Activated CD4-positive, alpha-beta T cell treated with anti-CD3 and anti-CD28 coated beads, Interleukin-10, Interleukin-2, amounts not matched to agents 100 ng/mL and 50 ng/mL, durations not matched to agents 16 hours and 8 hours (primary cell): ENCODE data around the gene ANKDD1B.

Experiments used
- DNase-seq: peaks from one replicate; pipeline ENCODE4 v3.0.0-alpha.2; 2020

The ANKDD1B gene

GRCh38 chr5:75616971-75617621 lies 5.8 kb downstream of the ANKDD1B start:
- no peak for DNase-seq

GRCh38 chr5:75617736-75618352 lies 6.6 kb downstream of the ANKDD1B start:
- no peak for DNase-seq

- peak; percentile 12 for DNase-seq
These were observed 9.1 kb downstream of the ANKDD1B start for GRCh38 chr5:75620184-75620959.

GRCh38 chr5:75622564-75622963 lies 11.3 kb downstream of the ANKDD1B start:
- no peak for DNase-seq

- no peak for DNase-seq
These were observed 12.6 kb downstream of the ANKDD1B start for GRCh38 chr5:75623846-75624245.

- DNase-seq: no peak
These were observed 15.7 kb downstream of the ANKDD1B start for GRCh38 chr5:75626959-75627358.

GRCh38 chr5:75627801-75628200 lies 16.5 kb downstream of the ANKDD1B start:
- DNase-seq: no peak

GRCh38 chr5:75630875-75631274 lies 19.6 kb downstream of the ANKDD1B start:
- no peak for DNase-seq

- DNase-seq: no peak
These were observed 21.1 kb downstream of the ANKDD1B start for GRCh38 chr5:75632321-75632720.

- no peak for DNase-seq
These were observed 26.7 kb downstream of the ANKDD1B start for GRCh38 chr5:75637949-75638348.

GRCh38 chr5:75639535-75640311 lies 28.5 kb downstream of the ANKDD1B start:
- no peak for DNase-seq

GRCh38 chr5:75640395-75640794 lies 29.1 kb downstream of the ANKDD1B start:
- DNase-seq: no peak

- DNase-seq: no peak
These were observed 29.6 kb downstream of the ANKDD1B start for GRCh38 chr5:75640826-75641225.

GRCh38 chr5:75648712-75649111 lies 37.5 kb downstream of the ANKDD1B start:
- DNase-seq: peak; percentile 44

- no peak for DNase-seq
These were observed 40.5 kb downstream of the ANKDD1B start for GRCh38 chr5:75651575-75652238.

GRCh38 chr5:75653521-75653920 lies 42.3 kb downstream of the ANKDD1B start:
- no peak for DNase-seq

GRCh38 chr5:75654693-75655295 lies 43.5 kb downstream of the ANKDD1B start:
- DNase-seq: no peak

- DNase-seq: no peak
These were observed 45.2 kb downstream of the ANKDD1B start for GRCh38 chr5:75656311-75657003.

GRCh38 chr5:75659791-75660450 lies 48.7 kb downstream of the ANKDD1B start:
- DNase-seq: peak; percentile 22

GRCh38 chr5:75660678-75661465 lies 49.6 kb downstream of the ANKDD1B start:
- no peak for DNase-seq
